Ishikawa (cell line): Measurements from ENCODE around the gene PTPRM.

Experiments
- CEBPB ChIP-seq: IDR thresholded peaks from 2 replicates; pipeline ENCODE4 v1.6.1; 2012
- CREB1 ChIP-seq: IDR thresholded peaks from 2 replicates; pipeline ENCODE4 v1.6.1; 2012; ENCODE audit warnings: low read depth
- EGR1 ChIP-seq: IDR thresholded peaks from 2 replicates; pipeline ENCODE4 v1.6.1; 2012
- FOXM1 ChIP-seq: IDR thresholded peaks from 2 replicates; pipeline ENCODE4 v1.6.1; 2012; ENCODE audit warnings: low read depth, borderline replicate concordance
- NFIC ChIP-seq: IDR thresholded peaks from 2 replicates; pipeline ENCODE4 v1.6.1; 2012
- RAD21 ChIP-seq: IDR thresholded peaks from 2 replicates; pipeline ENCODE4 v1.6.1; 2012; ENCODE audit warnings: low read depth
- TAF1 ChIP-seq: IDR thresholded peaks from 2 replicates; pipeline ENCODE4 v1.6.1; 2012; ENCODE audit warnings: low read depth, mild to moderate bottlenecking
- TCF12 ChIP-seq: IDR thresholded peaks from 2 replicates; pipeline ENCODE4 v1.6.1; 2012; ENCODE audit warnings: low read depth
- TEAD4 ChIP-seq: IDR thresholded peaks from 2 replicates; pipeline ENCODE4 v1.6.1; 2012
- YY1 ChIP-seq: IDR thresholded peaks from 2 replicates; pipeline ENCODE4 v1.6.1; 2012; ENCODE audit warnings: low read depth
- ZBTB7A ChIP-seq: IDR thresholded peaks from 2 replicates; pipeline ENCODE4 v1.6.1; 2012; ENCODE audit warnings: low read depth
- TF ChIP-seq, protein P1 (sequence below): IDR thresholded peaks from 2 replicates; pipeline ENCODE4 v1.6.1; 2012
- TF ChIP-seq, protein P2 (sequence below): IDR thresholded peaks from 2 replicates; pipeline ENCODE4 v1.6.1; 2012
- TF ChIP-seq, protein P3 (sequence below): IDR thresholded peaks from 2 replicates; pipeline ENCODE4 v1.6.1; 2012; ENCODE audit warnings: low read depth, mild to moderate bottlenecking

The PTPRM gene

DNA sequence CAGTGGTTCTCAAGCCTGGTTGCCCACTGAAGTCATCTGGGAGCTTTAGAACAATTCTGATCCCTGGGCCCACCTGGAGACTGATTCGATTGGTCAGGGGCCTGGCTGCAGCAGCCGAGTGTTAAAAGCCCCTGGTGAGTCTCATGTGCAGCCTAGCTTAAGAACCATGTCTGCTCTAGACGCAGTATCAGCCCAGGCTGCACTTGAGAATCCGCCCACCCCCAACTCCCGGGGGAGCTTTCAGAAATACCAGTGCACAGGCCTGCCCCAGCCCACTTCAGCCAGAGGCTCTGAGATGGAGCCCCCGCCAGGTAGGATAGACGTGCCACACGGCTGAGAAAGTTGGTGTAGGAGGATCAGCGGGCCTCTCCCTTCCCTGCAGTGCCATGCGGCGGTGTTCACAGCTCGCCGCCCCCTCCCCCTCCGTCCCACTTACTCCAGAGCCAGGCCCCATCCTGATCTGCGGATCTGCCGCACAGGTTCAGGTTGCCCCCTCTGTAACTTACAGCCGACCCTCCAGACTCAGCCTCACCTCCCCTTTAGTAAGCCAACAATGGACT is 833.2 kb downstream of the PTPRM start:
- TF ChIP-seq TAF1, result no peak
- TF ChIP-seq FOXM1, result no peak
- TF ChIP-seq RAD21, result no peak
- no peak for TF ChIP-seq ZBTB7A
- TF ChIP-seq, protein P1, sequence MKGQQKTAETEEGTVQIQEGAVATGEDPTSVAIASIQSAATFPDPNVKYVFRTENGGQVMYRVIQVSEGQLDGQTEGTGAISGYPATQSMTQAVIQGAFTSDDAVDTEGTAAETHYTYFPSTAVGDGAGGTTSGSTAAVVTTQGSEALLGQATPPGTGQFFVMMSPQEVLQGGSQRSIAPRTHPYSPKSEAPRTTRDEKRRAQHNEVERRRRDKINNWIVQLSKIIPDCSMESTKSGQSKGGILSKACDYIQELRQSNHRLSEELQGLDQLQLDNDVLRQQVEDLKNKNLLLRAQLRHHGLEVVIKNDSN, result no peak
- no peak for TF ChIP-seq NFIC

DNA sequence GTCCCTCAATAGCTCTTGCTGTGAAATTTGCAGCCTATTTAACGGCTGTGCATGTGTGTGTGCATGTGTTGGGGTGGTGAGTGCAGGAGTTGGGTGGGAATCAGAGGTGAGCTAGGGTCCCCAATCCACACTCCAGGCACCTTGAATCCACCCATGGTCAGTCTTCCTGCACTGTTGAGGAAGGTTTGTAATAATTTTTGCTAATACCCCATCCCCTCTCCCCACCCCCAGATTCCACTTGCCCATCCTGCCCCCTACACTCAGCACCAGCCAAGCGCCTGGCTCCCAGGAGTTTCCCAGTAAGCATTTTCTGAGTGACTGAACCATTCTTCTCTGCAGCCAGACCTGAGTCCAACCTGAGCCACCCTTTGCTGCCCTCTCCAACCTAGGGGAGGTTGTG is 833.7 kb downstream of the PTPRM start:
- TF ChIP-seq, protein P2, sequence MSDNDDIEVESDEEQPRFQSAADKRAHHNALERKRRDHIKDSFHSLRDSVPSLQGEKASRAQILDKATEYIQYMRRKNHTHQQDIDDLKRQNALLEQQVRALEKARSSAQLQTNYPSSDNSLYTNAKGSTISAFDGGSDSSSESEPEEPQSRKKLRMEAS, result no peak
- TF ChIP-seq, protein P1, result no peak
- no peak for TF ChIP-seq RAD21
- no peak for TF ChIP-seq TAF1
- no peak for TF ChIP-seq NFIC
- TF ChIP-seq EGR1, result no peak
- TF ChIP-seq, protein P3, sequence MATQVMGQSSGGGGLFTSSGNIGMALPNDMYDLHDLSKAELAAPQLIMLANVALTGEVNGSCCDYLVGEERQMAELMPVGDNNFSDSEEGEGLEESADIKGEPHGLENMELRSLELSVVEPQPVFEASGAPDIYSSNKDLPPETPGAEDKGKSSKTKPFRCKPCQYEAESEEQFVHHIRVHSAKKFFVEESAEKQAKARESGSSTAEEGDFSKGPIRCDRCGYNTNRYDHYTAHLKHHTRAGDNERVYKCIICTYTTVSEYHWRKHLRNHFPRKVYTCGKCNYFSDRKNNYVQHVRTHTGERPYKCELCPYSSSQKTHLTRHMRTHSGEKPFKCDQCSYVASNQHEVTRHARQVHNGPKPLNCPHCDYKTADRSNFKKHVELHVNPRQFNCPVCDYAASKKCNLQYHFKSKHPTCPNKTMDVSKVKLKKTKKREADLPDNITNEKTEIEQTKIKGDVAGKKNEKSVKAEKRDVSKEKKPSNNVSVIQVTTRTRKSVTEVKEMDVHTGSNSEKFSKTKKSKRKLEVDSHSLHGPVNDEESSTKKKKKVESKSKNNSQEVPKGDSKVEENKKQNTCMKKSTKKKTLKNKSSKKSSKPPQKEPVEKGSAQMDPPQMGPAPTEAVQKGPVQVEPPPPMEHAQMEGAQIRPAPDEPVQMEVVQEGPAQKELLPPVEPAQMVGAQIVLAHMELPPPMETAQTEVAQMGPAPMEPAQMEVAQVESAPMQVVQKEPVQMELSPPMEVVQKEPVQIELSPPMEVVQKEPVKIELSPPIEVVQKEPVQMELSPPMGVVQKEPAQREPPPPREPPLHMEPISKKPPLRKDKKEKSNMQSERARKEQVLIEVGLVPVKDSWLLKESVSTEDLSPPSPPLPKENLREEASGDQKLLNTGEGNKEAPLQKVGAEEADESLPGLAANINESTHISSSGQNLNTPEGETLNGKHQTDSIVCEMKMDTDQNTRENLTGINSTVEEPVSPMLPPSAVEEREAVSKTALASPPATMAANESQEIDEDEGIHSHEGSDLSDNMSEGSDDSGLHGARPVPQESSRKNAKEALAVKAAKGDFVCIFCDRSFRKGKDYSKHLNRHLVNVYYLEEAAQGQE, result no peak

DNA sequence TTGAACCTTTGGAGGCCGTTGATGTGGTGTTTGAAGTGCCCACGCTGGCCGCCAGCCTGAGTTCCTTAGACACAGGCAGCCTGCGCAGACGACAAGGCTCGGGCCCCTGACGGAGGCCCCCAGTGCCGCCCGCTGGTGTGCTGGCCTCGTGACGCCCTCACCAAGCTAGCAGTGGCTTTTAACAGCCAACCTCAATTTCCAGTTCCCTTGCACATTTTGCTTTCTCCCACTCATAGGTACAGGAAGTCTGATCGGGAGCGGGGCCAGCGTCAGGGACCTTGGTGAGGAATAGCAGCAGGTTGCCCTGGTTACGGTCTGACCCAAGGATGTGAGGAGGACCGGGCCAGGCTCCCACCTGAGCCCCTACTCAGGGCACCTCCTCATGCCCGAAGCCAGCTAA is 834.5 kb downstream of the PTPRM start:
- TF ChIP-seq TAF1 (no peak), EGR1 (no peak), RAD21 (no peak), TEAD4 (no peak), CEBPB (no peak), YY1 (no peak), ZBTB7A (no peak), TCF12 (no peak)
- TF ChIP-seq, protein P3, result no peak
- TF ChIP-seq, protein P2, result no peak

DNA sequence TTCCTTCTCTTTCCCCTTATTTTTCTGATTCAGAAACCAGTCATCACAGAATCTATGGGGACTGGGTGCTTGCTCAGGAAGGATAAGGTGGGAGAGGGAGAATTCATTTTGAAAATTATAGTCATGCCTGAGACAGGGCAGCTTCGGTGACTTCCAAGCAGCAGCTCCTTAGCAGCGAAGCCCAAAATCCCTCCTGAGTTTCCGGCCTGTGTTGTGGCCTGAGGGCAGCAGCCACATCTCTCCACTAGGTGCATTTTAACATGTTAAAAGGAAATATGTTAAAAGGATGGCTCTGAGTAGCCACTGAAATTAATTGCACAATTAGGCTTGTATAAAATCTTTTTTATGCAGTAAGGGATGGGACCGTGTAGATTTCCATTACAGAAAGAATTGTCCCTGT is 835.1 kb downstream of the PTPRM start:
- TF ChIP-seq NFIC (no peak), TAF1 (no peak), EGR1 (no peak), RAD21 (no peak), ZBTB7A (no peak), TCF12 (no peak), CEBPB (no peak), YY1 (no peak), TEAD4 (no peak)
- TF ChIP-seq, protein P2, result no peak
- TF ChIP-seq, protein P1, result no peak

DNA sequence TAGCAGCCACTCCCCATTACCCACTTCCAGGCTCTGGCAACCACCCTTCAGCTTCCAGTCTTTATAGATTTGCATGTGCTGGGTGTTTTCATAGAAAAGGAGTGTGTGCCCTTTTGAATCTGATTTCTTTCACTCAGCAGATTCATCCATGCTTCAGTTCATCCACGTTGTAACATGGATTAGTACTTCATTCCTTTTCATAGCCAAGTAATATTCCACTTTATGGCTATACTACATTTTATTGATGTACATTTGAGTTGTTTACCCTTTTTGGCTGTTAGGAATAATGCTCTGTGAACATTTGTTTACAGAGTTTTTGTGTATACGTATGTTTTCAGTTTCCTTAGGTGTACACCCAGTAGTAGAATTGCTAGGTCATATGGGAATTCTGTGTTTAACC is 836.6 kb downstream of the PTPRM start:
- TF ChIP-seq YY1 (no peak), TAF1 (no peak), TEAD4 (no peak), CREB1 (no peak)

DNA sequence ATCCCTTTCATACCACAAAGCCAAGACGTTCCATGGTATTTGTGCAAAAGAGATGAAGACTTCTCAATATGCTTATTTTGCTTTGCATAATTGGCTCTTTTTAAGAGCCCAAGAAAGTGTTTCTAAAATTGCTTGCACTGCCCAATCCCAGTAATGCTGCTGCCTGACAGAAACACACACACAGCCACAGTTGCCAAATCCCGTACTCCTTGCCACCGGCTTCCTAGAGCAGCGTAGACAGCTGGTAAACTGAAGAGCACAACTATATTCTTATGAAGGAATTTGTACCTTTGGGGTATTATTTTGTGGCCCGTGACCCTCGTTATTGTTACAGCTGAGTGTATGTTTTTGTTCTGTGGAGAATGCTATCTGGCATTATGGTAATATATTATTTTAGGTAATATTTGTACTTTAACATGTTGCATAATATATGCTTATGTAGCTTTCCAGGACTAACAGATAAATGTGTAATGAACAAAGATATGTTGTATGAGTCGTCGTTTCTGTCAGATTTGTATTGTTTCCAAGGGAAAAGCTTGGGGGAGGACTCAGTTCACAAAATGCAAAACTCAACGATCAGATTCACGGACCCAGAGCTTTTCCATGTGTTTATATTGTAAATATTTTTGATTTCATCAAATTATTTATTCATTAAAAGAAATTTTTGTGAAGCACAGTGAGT is 839.2 kb downstream of the PTPRM start:
- TF ChIP-seq CEBPB (no peak), TEAD4 (no peak), CREB1 (no peak), TCF12 (no peak)
- TF ChIP-seq, protein P3, result no peak
